SK-N-SH (cell line): ENCODE results near the gene ACTR6. TPM values are rescaled to one million over a fixed set of nuclear protein-coding genes. Genes with fewer than 3 reads are reported as not detected.

Experiments used
- CTCF ChIA-PET: fragments of 300-600, 350-600 bp; formaldehyde crosslinking; extraction: SDS; loops from one replicate; lab custom pipeline; 2021; lab: Yijun Ruan, JAX
- POLR2A ChIA-PET: fragments of 350-600 bp; sonication (Branson Sonifier 250); formaldehyde crosslinking; extraction: SDS; loops from one replicate; lab custom pipeline; 2020; ENCODE audit warnings: antibody characterized with exemption, inconsistent platforms; lab: Yijun Ruan, JAX
- DNase-seq: peaks from one replicate; pipeline ENCODE4 v3.0.0; 2012
- H2AFZ ChIP-seq: fragments of 200-600 bp; sonication (generic); 2 replicates; pipeline ENCODE4 v1.8.1; 2016; ENCODE audit warnings: antibody characterized with exemption, mild to moderate bottlenecking, low read depth
- H3F3A ChIP-seq: fragments of 200-600 bp; sonication (generic); replicated peaks from 2 replicates; pipeline ENCODE3; 2016; ENCODE audit warnings: antibody characterized with exemption, mild to moderate bottlenecking; ENCODE audit not compliant: insufficient read depth
- H3K27ac ChIP-seq, 2 experiments: fragments of 200-500 bp in 1 of 2; fragments of 200-600 bp in 1 of 2; sonication (Bioruptor generic) in 1 of 2; sonication (generic), shearing (Covaris generic) in 1 of 2; 2 replicates each; pipeline versions ENCODE4 v1.5.1 to v1.6.1; 2014 to 2016; ENCODE audit warnings: low read depth in 2 of 2, inconsistent platforms in 1 of 2, low read length in 1 of 2, mild to moderate bottlenecking in 1 of 2, mixed read lengths in 1 of 2
- H3K27me3 ChIP-seq: fragments of 200-600 bp; sonication (generic), shearing (Covaris generic); 2 replicates; pipeline ENCODE4 v1.6.1; 2016; ENCODE audit warnings: mixed run types; ENCODE audit not compliant: insufficient read depth
- H3K36me3 ChIP-seq, 2 experiments: fragments of 200-500 bp in 1 of 2; fragments of 200-600 bp in 1 of 2; sonication (Bioruptor generic) in 1 of 2; sonication (generic) in 1 of 2; replicated peaks in 1 of 2; 2 replicates each; pipeline versions ENCODE3 to v1.5.1; 2014 to 2016; ENCODE audit warnings: low read length in 1 of 2, mild to moderate bottlenecking in 1 of 2; ENCODE audit not compliant: insufficient read depth in 2 of 2, control insufficient read depth in 1 of 2
- H3K4me1 ChIP-seq, 2 experiments: fragments of 200-500 bp in 1 of 2; fragments of 200-600 bp in 1 of 2; sonication (Bioruptor generic) in 1 of 2; sonication (generic), shearing (Covaris generic) in 1 of 2; 2 replicates each; pipeline versions ENCODE4 v1.5.1 to v1.6.1; 2014 to 2016; ENCODE audit warnings: low read depth in 1 of 2, low read length in 1 of 2, mixed run types in 1 of 2; ENCODE audit not compliant: insufficient read depth in 2 of 2, control insufficient read depth in 1 of 2
- H3K4me2 ChIP-seq: fragments of 200-600 bp; sonication (generic), shearing (Covaris generic); 2 replicates; pipeline ENCODE4 v1.6.1; 2017; ENCODE audit warnings: mixed run types
- H3K4me3 ChIP-seq, 2 experiments: fragments of 200-500 bp in 1 of 2; fragments of 200-600 bp in 1 of 2; sonication (Bioruptor generic) in 1 of 2; sonication (generic), shearing (Covaris generic) in 1 of 2; 2 replicates each; pipeline versions ENCODE4 v1.5.1 to v1.8.1; 2014 to 2016; ENCODE audit warnings: low read depth in 2 of 2, inconsistent platforms in 1 of 2, low read length in 1 of 2, mild to moderate bottlenecking in 1 of 2, mixed read lengths in 1 of 2, moderate library complexity in 1 of 2
- H3K79me2 ChIP-seq: fragments of 200-600 bp; sonication (generic); 2 replicates; pipeline ENCODE4 v1.8.1; 2017; ENCODE audit warnings: mild to moderate bottlenecking; ENCODE audit not compliant: insufficient read depth
- H3K9ac ChIP-seq: fragments of 200-600 bp; sonication (generic); 2 replicates; pipeline ENCODE4 v1.6.1; 2017; ENCODE audit warnings: mixed run types
- H3K9me2 ChIP-seq: fragments of 200-600 bp; sonication (generic); 2 replicates; pipeline ENCODE4 v1.6.1; 2017; ENCODE audit warnings: mixed run types
- H3K9me3 ChIP-seq: fragments of 200-600 bp; sonication (generic); 2 replicates; pipeline ENCODE4 v1.6.1; 2017; ENCODE audit warnings: mixed run types, mild to moderate bottlenecking, moderate library complexity
- H4K20me1 ChIP-seq: fragments of 200-600 bp; sonication (generic); 2 replicates; pipeline ENCODE4 v1.6.1; 2017; ENCODE audit warnings: mild to moderate bottlenecking, mixed run types; ENCODE audit not compliant: insufficient read depth
- CHD2 ChIP-seq: fragments of 150-350 bp; IDR thresholded peaks from 2 replicates; pipeline ENCODE4 v1.6.1; 2018; ENCODE audit warnings: low read length; ENCODE audit not compliant: partially characterized antibody
- EZH2phosphoT487 ChIP-seq: fragments of 200-600 bp; sonication (generic); IDR thresholded peaks from 2 replicates; pipeline ENCODE4 v1.6.1; 2017; ENCODE audit warnings: low read depth, mixed run types, mild to moderate bottlenecking, antibody characterized with exemption, moderate library complexity, borderline replicate concordance
- FOSL2 ChIP-seq: IDR thresholded peaks from 2 replicates; pipeline ENCODE4 v1.4.0; 2012; ENCODE audit warnings: low read depth, mild to moderate bottlenecking, moderate library complexity, borderline replicate concordance
- FOXJ3 ChIP-seq: sonication (generic); formaldehyde crosslinking; IDR thresholded peaks from 2 replicates; pipeline ENCODE4 v1.5.1; 2020; ENCODE audit warnings: mild to moderate bottlenecking, missing genetic modification reagents
- FOXM1 ChIP-seq: IDR thresholded peaks from 2 replicates; pipeline ENCODE4 v1.4.0; 2012; ENCODE audit warnings: low read depth, mild to moderate bottlenecking
- GABPA ChIP-seq: IDR thresholded peaks from 2 replicates; pipeline ENCODE4 v1.4.0; 2012; ENCODE audit warnings: low read depth, mild to moderate bottlenecking
- GATA2 ChIP-seq: sonication (generic); formaldehyde crosslinking; IDR thresholded peaks from 2 replicates; pipeline ENCODE4 v1.5.0; 2020; ENCODE audit warnings: mild to moderate bottlenecking, missing genetic modification reagents
- JUND ChIP-seq: IDR thresholded peaks from 2 replicates; pipeline ENCODE4 v1.4.0; 2012
- MEF2A ChIP-seq: IDR thresholded peaks from 2 replicates; pipeline ENCODE4 v1.4.0; 2012; ENCODE audit warnings: low read depth, borderline replicate concordance
- MXI1 ChIP-seq: IDR thresholded peaks from 2 replicates; pipeline ENCODE4 v1.6.1; 2012; ENCODE audit warnings: mild to moderate bottlenecking, low read depth, low read length, improper control_type of control experiment
- NFIC ChIP-seq: IDR thresholded peaks from 2 replicates; pipeline ENCODE4 v1.4.0; 2012; ENCODE audit warnings: borderline replicate concordance
- NRF1 ChIP-seq: IDR thresholded peaks from 2 replicates; pipeline ENCODE4 v1.6.1; 2012; ENCODE audit warnings: low read depth, mild to moderate bottlenecking, low read length
- POLR2AphosphoS5 ChIP-seq: IDR thresholded peaks from 2 replicates; pipeline ENCODE4 v1.6.1; 2012; ENCODE audit warnings: low read depth, low read length
- RCOR1 ChIP-seq: fragments of 150-350 bp; IDR thresholded peaks from 2 replicates; pipeline ENCODE4 v1.6.1; 2017; ENCODE audit warnings: antibody characterized with exemption, low read length
- SIN3A ChIP-seq: IDR thresholded peaks from 2 replicates; pipeline ENCODE4 v1.6.1; 2012; ENCODE audit warnings: low read depth, mild to moderate bottlenecking, low read length, moderate library complexity, borderline replicate concordance
- SMC3 ChIP-seq: IDR thresholded peaks from 2 replicates; pipeline ENCODE4 v1.6.1; 2012; ENCODE audit warnings: low read depth, low read length, improper control_type of control experiment
- TCF12 ChIP-seq: IDR thresholded peaks from 2 replicates; pipeline ENCODE4 v1.4.0; 2012
- TEAD4 ChIP-seq: IDR thresholded peaks from 2 replicates; pipeline ENCODE4 v1.4.0; 2012; ENCODE audit warnings: mild to moderate bottlenecking, borderline replicate concordance; ENCODE audit not compliant: insufficient read depth
- WGBS: methylation state at CpG from one replicate; pipeline ENCODE4 v1.1.6; 2017; ENCODE audit warnings: low lambda C conversion rate; 5-methylcytosine and 5-hydroxymethylcytosine counted together
- polyA plus RNA-seq, 3 experiments: library from polyadenylated mRNA; depleted of rRNA; stranded (reverse); fragments of >200 nt; gene quantifications; 2 replicates each; pipeline ENCODE4 v1.2.3, GENCODE V29; 2012
- TF ChIP-seq, protein P1 (sequence below): IDR thresholded peaks from 2 replicates; pipeline ENCODE4 v1.6.1; 2012; ENCODE audit warnings: mild to moderate bottlenecking, low read depth, low read length, moderate library complexity
- TF ChIP-seq, protein P2 (sequence below): IDR thresholded peaks from 2 replicates; pipeline ENCODE4 v1.4.0; 2012; ENCODE audit warnings: low read depth
- TF ChIP-seq, protein P3 (sequence below): fragments of 150-350 bp; IDR thresholded peaks from 2 replicates; pipeline ENCODE4 v1.6.1; 2017; ENCODE audit warnings: antibody characterized with exemption, low read length, low read depth, borderline replicate concordance

Gene ACTR6
- polyA plus RNA-seq, 1 of the 3 experiments (the other 2 are of a cell fraction), result 21.5 TPM

DNA sequence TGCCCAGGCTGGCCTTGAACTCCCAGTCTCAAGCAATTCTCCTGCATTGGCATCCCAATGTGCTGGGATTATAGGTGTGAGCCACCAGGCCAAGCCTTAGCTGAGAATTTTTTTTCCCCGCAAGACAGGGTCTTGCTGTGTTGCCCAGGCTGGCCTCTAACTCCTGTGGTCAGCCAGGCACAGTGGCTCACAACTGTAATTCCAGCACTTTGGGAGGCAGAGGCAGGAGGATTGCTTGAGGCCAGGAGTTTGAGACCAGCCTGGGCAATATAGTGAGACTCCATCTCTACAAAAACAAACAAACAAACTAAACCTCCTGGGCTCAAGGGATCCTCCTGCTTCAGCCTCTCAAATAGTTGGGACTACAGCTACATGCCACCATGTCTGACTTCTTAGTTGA lies 39.0 kb downstream of the ACTR6 start:
- Histone ChIP-seq H3K4me3 (no peak overlapping the region), H3K4me1 (no peaks in the 10 kb centered on the region), H3K9ac (no peak overlapping the region), H2AFZ (no peak overlapping the region), H3K4me2 (no peak overlapping the region), H3K9me2 (no peaks in the 10 kb centered on the region), H3K27me3 (no peaks in the 10 kb centered on the region), H3K27ac (no peak overlapping the region), H3K9me3 (no peaks in the 10 kb centered on the region), H3F3A (no peaks in the 10 kb centered on the region), H4K20me1 (no peaks in the 10 kb centered on the region), H3K36me3 (no peaks in the 10 kb centered on the region), H3K79me2 (no peaks in the 10 kb centered on the region)
- CTCF ChIA-PET, result no interaction called here
- DNase-seq, result no peak
- 100% methylated on average over 1 of the region's 1 CpG for WGBS
- POLR2A ChIA-PET, result no interaction called here
- TF ChIP-seq FOXM1 (no peak), NFIC (no peak), JUND (no peak), TCF12 (no peak), POLR2AphosphoS5 (no peak), CHD2 (no peak), RCOR1 (no peak), MXI1 (no peak), FOSL2 (no peak)
- TF ChIP-seq, protein P1, sequence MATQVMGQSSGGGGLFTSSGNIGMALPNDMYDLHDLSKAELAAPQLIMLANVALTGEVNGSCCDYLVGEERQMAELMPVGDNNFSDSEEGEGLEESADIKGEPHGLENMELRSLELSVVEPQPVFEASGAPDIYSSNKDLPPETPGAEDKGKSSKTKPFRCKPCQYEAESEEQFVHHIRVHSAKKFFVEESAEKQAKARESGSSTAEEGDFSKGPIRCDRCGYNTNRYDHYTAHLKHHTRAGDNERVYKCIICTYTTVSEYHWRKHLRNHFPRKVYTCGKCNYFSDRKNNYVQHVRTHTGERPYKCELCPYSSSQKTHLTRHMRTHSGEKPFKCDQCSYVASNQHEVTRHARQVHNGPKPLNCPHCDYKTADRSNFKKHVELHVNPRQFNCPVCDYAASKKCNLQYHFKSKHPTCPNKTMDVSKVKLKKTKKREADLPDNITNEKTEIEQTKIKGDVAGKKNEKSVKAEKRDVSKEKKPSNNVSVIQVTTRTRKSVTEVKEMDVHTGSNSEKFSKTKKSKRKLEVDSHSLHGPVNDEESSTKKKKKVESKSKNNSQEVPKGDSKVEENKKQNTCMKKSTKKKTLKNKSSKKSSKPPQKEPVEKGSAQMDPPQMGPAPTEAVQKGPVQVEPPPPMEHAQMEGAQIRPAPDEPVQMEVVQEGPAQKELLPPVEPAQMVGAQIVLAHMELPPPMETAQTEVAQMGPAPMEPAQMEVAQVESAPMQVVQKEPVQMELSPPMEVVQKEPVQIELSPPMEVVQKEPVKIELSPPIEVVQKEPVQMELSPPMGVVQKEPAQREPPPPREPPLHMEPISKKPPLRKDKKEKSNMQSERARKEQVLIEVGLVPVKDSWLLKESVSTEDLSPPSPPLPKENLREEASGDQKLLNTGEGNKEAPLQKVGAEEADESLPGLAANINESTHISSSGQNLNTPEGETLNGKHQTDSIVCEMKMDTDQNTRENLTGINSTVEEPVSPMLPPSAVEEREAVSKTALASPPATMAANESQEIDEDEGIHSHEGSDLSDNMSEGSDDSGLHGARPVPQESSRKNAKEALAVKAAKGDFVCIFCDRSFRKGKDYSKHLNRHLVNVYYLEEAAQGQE, result no peak
- TF ChIP-seq, protein P2, sequence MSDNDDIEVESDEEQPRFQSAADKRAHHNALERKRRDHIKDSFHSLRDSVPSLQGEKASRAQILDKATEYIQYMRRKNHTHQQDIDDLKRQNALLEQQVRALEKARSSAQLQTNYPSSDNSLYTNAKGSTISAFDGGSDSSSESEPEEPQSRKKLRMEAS, result no peak
- TF ChIP-seq, protein P3, sequence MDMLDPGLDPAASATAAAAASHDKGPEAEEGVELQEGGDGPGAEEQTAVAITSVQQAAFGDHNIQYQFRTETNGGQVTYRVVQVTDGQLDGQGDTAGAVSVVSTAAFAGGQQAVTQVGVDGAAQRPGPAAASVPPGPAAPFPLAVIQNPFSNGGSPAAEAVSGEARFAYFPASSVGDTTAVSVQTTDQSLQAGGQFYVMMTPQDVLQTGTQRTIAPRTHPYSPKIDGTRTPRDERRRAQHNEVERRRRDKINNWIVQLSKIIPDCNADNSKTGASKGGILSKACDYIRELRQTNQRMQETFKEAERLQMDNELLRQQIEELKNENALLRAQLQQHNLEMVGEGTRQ, result no peak

DNA sequence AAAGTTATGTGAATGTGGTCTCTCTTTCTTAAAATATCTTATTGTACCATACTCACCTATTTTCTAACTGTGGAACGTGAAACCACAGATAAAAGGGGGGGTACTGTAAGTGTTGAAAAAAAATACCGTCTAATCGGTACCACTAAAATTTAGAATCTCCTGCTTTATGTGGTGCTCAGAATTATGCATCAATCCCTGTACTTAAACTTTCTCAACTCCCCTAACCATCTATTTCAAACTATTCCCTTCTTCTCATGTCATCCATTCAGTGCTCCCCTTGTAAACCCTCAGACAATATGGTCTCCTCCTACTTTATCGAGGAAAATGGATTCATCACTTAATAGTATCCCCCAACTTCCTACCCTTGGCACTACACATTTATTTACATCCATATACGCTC lies 42.5 kb downstream of the ACTR6 start:
- Histone ChIP-seq H3K4me3 (no peak overlapping the region), H3K4me2 (no peak overlapping the region), H3K9me2 (no peaks in the 10 kb centered on the region), H3K27ac (no peak overlapping the region), H3K9me3 (no peaks in the 10 kb centered on the region), H3K4me1 (no peaks in the 10 kb centered on the region), H3K79me2 (no peaks in the 10 kb centered on the region), H2AFZ (no peak overlapping the region), H3K27me3 (no peaks in the 10 kb centered on the region), H3K36me3 (no peaks in the 10 kb centered on the region), H4K20me1 (no peaks in the 10 kb centered on the region), H3F3A (no peaks in the 10 kb centered on the region), H3K9ac (no peak overlapping the region)
- POLR2A ChIA-PET, result no interaction called here
- WGBS, result 80% methylated on average over 5 of the region's 5 CpGs
- CTCF ChIA-PET, result interaction anchor here (0.6 kb wide), 1 partner anchor 8 kb away, joined by 3 read pairs; no protein-coding TSS in a partner anchor
- no peak for DNase-seq
- TF ChIP-seq GABPA, result no peak
- TF ChIP-seq EZH2phosphoT487, result no peak
- no peak for TF ChIP-seq MEF2A
- TF ChIP-seq SIN3A, result no peak
- TF ChIP-seq SMC3, result no peak
- no peak for TF ChIP-seq TEAD4
- TF ChIP-seq NRF1, result no peak
- no peak for TF ChIP-seq GATA2 (CRISPR knock-in tag)
- TF ChIP-seq POLR2AphosphoS5, result no peak
- TF ChIP-seq FOXJ3, result no peak
